Fibroblast of skin of right quadriceps (primary cell): ENCODE measurements around the gene PCSK2.
A peak's percentile ranks its signal among the peaks of the same experiment; 100 is the strongest.

ENCODE experiments used
- DNase-seq: peaks from one replicate; pipeline ENCODE4 v3.0.0-alpha.2; 2013

The PCSK2 gene

DNA sequence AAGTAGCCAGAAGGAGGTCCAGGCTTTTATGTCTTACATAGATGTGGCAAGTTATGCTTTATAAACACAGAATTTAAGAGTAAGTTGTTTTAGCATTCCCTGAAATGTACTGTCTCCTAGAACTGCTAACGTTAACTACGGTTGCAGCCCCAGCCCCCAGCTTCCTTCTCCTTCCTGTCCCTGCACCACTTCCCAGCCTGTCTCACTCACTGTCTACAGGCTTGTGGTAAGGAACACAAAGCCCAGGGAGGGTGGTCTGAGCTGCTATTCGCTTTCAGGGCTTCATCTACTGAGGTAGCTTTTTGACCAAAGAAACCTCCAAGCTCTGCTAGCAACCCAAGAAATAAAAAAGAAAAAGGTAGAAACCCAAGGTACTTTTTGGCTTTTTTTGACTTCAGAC lies 35.9 kb downstream of the PCSK2 start:
- DNase-seq = no peak

DNA sequence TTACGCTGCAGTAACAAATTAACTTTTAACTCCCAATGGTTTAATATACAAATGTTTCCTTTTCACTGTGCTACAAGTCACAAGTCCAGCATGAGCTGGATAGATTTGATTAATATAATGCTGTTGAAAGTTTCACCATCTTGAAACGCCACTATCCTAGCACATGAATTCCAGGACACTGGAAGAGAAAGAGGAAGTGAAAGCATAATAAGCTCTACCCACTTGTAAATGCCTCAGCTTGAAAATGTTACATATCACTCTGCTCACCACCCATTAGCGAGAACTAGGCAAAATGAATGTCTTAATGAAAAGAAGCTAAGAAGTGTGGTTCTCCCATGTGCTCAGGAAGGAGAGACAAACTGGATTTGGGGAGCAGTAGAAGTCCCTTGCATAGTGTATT lies 46.9 kb downstream of the PCSK2 start:
- no peak for DNase-seq

DNA sequence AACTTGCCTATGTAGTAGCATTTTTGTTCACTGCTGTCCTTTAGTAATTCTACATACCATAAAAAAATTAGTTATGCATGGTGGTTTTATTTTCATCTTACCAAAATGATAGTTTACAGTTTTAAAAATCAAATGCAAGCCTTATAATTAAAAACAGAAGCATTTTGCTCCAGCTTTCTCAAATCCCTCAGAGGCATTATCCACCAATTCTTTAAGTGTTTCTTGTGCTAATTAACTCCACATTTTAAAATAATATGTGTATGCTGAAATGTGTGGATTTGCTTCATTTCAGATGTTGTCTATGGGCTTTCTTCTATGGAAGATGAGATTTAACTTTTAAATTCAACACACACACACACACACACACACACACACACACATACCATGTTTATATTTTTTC lies 49.3 kb downstream of the PCSK2 start:
- DNase-seq = peak; percentile 22

DNA sequence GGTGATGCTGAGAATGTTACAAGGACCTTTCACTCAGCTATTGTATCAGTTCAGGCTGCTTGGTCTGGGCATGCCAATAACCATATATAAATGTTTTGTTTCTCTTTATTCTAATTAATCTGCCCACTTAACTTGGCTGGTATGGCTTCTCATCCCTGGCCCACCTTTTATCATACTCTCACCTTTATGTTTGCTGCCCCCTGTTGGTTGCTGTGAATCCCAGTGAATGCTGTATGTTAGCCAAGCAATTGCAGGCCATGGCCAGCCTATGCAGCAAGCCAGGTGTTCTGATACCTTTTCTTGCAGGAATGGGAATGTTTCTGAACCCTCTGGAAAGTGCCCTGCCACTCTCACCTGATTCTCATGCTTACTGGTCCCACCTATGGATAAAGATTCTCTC lies 54.6 kb downstream of the PCSK2 start:
- DNase-seq = peak; percentile 17

DNA sequence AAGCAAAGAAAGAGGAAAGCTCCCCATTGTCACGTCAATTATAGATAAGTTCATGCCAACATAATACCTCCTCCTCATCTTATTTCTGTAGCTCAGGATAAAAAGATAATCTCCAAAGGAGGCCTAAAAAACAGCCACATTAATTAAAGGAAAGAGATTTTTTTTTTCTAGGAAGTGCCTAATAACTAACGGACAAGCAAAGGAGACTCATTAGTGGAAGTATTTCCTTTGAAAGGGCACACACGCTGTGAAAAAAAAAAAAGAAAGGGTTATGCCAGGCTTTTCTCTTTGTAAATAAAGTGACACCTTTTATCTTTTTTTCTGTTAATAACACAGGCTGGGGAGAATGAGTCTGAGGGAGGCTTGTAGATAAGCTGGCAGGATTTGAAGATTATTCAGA lies 55.7 kb downstream of the PCSK2 start:
- no peak for DNase-seq

DNA sequence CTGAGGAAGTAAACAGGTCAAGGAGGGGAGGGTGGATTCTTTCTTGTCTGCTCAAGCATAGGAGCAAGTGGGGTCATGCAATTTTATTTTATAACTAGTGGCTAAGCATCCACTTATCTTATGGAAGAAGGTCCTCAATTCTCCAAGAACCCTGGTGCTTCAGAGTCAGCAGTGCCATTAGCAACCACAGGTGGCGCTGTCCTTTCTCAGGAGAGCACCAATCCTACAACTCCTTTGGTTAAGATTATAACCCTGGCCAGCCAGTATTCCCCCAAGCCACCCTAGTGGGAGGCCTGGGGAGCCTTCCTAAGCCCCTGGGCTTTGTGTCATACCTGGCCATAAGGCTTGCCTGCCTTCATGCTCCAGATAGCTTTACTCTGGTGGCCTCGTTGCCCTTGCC lies 60.7 kb downstream of the PCSK2 start:
- no peak for DNase-seq

DNA sequence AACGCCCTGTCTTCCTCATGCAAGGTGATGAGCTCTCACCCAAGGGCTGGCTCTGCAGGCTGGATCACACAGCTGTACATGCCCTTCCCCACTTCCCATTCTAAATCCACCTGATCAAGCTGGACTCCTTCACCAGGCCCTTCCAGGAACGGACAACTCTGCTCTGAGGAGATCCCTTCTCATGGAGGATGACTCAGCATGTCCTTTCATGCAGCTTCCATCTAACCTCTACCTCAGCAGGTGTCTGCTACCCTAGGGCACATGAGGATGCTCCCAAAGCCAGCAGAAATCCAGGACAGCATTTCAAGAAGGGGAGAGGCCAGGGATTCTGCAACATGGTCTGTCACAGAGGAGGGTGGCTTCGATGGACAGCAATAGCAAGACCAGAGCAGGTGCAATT lies 61.2 kb downstream of the PCSK2 start:
- DNase-seq = no peak

DNA sequence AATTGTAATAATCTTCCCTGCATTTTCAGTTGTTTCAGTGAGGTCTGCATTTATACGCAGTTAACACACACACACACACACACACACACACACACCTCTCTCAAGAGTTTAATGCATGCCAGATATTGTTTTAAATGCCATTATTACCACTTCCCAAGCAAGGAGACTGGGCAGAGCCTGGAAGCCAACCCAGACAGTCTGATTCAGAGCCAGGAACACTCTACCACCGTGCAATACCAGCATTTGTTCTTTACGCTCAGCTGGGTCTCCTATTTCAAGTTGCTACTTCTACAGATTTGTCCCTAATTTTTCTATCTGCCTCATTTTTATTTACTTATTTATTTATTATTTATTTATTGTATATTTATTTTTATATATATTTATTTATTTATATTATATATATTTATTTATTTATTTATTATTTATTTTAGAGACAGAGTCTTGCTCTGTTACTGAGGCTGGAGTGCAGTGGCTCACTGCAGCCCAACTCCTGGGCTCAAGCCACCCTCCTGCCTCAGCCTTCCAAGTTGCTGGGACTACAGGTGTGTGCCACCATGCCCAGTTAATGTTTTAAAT lies 68.4 kb downstream of the PCSK2 start:
- DNase-seq = no peak

DNA sequence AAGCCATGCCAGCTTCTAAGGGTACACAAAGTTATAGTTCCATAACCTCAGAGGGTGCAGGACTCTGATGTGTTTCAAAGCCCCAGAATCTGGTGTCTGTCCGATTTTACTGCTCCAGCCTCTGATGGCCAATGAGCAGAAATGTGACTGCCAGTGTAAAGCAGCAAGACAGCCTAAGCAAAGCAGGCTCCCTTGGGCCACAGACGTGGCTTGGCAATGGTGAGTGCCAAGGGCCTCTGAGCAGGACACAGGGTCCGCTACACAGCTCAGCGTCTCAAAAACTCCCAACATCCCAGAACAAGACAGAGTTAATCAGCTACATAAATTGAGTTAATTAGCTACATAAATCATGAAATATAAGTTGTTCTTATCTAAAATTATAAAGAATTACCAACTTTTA lies 69.2 kb downstream of the PCSK2 start:
- no peak for DNase-seq

DNA sequence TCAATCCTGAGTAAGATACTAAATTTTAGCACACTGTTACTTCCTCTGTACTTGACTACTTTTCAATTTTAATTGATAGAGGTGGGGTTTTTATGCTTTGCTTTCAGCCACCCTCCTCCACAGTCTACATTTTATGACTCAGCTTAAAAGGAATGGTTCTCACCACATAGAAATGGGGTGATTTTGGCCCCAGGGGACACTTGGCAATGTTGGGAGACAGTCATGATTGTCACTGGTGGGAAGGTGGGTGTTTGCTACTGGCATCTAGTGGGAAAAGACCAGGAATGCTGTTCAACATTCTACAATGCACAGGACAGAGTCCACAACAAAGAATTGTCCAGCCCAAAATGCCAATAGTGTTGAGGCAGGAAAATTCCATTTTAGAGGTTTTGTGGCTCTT lies 71.3 kb downstream of the PCSK2 start:
- peak; percentile 37 for DNase-seq

DNA sequence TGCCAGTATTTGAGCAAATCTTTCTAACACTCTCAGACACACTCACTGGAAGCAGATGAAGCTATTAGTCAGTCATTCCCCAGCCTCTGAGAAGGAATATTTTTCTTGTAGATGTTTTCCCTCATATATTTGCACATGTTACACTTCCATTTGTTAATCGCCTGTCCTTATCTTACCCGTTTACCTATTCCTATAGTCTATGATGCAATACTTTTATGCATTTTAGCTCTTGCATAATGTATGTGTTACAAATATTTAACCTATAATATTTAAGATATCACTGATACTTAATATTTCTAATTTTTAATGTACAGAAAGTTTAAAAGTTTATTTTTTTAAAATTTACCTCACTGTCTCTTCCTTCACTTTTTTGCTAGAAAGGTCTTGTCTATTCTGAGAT lies 71.9 kb downstream of the PCSK2 start:
- no peak for DNase-seq

DNA sequence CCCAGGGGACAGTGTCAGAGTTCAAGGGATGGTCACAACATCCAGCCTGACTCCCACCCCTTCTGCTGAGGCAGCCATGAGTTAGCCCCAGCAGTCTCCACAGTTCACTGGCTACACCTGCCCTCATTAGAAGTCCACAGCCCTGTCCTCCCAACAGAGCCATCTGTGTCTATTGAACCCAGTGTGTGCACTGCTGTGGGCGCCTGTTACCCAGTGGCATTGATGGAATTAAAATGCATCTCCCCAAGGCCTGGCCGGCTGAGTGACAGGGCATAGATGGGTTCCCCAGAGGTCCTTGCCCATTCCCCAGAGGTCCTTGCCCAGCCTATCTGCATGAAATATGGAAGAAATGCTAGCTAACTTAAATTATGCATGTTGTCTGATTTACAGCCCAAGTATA lies 73.3 kb downstream of the PCSK2 start:
- DNase-seq = no peak

DNA sequence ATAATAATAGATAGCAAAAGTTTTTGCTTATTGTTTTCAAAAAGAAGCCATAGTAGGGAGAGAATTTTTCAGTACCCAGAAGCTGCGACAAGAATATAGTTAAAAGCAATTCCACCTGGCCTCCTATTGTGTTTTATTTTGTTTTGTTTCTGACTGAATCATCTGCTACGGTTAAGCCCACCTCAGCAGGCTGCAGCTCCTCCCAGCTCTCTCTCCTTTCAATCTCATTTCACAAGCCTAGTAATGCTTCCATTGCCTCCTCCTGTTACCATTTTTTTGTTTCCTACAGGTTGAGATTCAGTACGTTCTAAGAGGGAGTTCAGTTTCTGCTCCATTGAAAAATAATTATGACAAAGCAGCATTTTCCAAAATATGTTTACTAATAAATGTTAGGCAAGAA lies 77.9 kb downstream of the PCSK2 start:
- DNase-seq = no peak

DNA sequence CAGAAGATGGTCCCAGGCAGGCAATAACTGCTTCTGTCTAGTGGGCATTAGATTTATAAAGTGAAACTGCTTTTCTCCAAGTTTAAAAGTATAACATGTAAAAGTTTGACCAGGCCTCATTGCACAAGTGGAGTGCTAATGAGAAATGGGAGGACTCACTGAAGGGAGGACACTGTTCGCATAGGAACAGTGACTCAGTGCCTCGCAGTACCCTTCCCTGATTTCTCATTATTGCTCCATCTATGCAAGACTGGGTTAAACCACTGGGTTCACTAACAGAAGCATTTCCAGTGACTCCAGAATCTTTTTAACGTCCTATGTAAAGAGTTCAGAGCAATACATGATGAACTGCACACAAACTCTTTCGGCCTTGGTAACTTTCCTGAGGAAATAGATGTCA lies 79.6 kb downstream of the PCSK2 start:
- no peak for DNase-seq

DNA sequence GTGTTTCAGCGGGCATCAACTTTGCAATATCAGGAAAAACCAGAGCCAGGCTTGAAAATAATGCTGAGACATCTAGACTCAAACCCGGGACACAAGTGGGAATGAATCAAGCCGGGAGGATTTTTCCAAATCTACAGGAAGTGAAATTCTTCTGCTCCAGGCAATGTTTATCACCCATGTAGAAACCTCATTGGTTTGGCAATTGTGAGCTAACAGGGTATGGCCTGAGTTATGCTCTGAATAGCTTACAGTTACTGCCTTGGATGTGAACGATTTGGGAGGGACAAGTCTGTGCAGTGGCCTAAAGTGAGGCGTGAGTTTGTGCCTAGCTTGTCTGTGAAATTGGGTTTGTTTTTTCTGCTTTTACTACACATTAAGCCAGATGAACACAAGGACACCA lies 87.4 kb downstream of the PCSK2 start:
- peak; percentile 22 for DNase-seq

DNA sequence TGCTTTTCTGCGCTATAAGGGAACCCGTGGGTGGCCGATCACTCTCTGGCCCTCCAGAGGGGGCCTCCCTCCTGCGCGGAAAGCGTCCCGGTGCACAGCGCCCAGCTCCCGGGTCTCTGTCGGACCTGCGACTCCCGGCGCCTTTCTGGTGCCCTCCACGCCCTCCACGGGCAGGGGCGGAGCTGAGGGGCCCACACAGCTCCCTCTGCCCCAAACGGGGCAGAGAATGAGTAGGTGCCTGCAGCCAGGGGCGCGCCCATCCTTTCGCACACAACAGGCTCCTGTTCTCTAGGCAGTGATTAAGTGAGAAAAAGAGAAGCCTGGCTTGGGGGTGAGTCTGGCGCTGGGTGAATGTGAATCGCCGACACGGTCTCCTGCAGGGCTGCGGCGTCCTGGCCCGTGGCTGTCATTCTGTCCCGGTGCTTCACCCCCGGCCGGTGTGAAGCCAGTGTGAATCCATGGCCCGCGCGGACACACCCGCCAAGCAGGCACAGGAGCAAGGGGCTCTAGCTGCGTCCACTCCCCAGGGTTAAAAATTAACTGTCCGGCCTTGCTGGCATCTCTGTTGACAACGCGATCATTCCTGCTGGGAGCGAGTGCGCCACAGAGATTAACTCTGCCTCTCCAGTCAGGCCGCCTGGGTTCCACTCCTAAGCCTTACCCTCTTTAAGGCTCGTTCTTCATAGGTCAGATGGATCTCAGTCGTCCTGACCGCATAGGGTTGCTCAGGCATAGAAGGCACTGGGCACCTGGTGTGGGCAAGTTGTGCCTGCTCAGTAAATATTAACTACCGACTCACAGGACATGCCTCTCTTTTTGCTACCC lies 88.8 kb downstream of the PCSK2 start:
- DNase-seq = no peak

DNA sequence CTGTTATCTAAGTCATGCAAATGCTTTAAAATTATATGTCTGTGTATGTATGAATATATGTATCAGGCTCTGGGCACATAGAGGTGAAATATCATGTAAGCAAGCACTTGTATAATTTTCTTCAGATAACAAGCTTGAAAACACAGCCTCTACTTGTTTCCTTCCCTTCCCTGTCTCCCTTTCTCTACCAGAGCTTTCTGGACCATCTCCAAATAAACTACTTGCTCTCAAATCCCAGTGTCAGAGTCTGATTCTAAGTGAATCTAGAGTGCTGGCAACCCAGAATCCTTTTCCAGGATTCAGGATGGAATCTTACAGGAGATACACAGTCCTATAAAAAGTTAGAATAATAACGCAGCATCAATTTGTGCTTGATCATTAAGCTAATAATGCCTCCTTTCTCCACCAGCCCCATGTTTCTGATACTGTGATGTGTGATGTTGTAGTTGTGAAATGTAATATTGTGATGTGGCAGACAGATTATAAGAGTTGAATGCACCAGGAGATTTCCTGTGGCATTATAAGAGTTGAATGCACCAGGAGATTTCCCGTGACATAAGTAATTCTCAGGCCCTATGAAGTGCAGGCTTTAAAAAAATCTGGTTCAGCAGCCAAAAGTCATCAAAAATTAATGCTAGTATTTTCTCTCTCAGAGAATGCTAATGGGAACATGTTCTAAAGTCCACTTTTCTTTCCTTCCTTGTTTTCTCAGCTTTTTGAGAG lies 89.6 kb downstream of the PCSK2 start:
- no peak for DNase-seq

DNA sequence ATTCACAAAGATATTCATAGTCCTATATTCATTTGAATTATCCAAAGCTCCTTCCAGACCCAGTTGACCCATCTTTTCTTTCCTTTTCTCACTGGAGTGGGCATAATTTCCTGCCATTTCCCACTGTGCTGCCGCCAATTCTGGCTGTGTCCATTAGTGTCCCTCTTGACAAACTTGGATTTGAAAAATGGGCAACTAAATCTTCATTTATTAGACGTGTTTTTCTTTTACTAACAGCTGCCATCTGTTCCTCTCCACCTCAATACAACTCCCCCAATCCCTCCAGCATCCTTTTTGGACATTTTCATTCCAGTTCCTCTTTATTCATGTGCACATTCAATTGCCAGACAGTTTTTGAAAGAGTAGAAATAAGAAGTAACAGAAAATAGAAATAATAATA lies 90.5 kb downstream of the PCSK2 start:
- DNase-seq = no peak

DNA sequence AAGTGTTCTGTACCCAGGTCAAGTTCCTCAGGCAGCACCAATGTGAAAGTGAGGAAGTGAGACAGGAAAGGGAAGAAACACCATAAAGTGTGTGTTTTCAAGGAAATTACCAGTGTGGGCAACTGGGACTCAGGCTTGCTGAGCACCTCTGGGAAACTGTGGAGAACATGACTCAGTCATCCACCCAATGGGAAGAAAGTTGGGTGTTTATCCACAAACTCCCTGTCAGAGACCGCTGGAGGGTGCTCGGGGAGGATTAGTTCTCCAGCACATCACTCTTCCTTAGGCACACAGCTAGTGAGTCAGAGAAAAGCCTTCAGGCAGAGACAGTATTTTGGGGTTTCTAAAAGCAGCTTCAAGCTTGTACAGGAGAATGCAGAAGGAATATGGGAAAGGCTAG lies 93.6 kb downstream of the PCSK2 start:
- peak; percentile 9 for DNase-seq

DNA sequence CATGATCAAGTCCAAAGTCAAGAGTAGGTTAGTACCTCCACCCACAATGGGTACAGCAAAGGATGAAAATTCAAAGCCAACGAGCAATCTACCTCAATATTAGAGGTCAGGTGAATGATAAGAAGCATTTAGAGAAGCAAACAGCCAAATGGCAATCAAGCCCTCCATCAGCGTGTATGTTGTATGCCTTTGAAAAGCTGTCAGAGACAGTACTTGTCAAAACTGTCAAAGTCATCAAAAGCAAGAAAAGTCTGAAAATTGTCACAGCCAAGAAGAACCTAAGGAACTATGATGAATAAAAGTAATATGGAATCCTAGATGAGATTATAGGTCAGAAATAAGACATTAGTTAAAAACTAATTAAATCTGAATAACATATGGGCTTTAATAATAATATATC lies 99.3 kb downstream of the PCSK2 start:
- DNase-seq = no peak

DNA sequence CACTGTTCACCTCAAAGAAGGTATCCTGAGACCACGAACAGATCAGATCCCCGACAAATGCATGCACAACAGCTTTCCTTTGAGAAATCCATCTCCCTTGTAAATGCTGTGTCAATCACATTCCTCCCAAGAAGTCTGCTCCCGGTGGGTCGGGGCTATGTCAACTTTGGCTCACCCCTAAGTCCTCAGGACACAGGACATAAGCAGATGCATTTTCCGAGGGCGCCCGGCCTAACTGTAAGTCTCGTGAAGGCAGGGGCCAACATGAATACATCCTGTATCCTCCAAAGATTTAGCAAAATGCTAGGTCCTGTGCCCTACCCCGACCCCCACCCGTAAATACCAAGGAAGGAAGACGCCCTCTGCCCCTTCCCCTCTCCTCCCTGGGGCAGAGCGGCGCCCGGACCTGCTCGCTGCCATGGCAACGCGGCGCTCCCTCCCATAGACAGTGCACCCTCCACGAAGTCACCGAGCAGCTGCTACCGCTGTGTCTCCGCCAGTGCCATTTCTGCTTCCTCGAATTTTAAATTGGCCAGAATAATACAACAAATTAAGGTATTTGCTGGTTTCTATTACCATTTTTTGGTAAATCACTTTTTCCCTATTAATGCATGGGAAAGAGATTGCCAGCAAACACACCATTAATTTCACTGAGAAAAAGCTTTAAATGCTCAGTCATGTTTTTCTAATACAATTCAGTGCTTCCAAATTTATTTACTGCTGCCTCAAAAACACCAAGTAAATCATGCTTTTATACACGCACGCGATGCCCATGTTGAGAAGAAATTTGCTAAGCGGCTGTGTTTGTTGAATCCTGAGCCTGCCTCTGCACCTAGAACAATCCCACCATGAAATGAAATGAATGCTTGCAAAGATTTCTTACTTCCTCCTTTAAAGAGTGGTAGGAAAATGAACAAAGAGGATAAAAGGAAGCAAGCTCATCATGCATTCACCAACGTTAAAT lies 100.6 kb downstream of the PCSK2 start:
- no peak for DNase-seq

DNA sequence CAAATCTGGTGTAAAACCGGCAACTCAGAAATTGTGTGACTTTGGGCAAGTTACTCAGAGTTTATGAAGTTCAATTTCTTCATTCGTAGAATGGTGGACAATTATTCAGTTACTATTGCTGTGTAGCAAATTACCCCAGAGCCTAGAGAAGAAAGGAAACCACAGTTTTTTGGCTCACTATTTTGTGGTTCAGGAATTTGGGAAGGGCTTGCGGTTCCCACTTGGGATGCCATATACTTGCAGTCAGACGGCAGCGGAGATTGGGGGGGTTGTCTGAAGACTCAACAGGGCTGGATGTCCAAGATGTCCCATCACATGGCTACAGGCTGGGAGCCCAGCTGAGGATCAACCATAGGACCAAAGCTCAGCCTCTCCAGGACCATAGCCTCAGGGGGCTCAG lies 108.1 kb downstream of the PCSK2 start:
- DNase-seq = peak; percentile 64

DNA sequence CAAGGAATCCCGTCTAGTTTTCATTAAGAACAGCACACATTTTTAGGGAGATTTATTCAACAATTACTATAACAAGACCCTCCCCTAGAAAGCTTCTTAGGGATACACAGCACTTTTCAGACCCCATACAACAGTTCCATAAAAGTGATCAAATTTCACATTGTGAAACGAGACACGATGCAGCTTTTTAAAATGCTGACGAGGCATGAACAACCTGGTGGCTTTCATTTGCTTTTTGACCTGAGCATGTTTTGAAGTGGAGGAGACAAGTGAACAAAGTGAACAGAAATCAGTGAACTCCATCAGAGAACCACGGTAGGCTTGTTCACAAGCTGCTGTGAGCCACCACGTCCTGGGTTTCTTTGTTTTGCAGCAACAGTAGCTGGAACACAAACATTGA lies 112.2 kb downstream of the PCSK2 start:
- no peak for DNase-seq
